Right atrium auricular region (tissue), 2 donors: ENCODE results near the gene MAGI2. TPM values are rescaled to one million over a fixed set of nuclear protein-coding genes. Genes with fewer than 3 reads are reported as not detected.

Experiments
- DNase-seq: peaks from one replicate; pipeline ENCODE4 v3.0.0-alpha.2; 2019; ENCODE audit warnings: low spot score
- H3K27ac ChIP-seq, 2 donors: fragments of 200-600 bp; sonication (generic); 1 replicate in 1 of 2; 2 replicates in 1 of 2; pipeline ENCODE4 v1.5.1; 2016 to 2019
- H3K27me3 ChIP-seq, 2 donors: fragments of 200-600 bp; sonication (generic); one replicate each; pipeline versions ENCODE4 v1.5.1 to v1.6.0; 2017 to 2019
- H3K36me3 ChIP-seq: fragments of 200-600 bp; sonication (generic); one replicate; pipeline ENCODE4 v1.5.1; 2016
- H3K4me1 ChIP-seq, 2 donors: fragments of 200-600 bp; sonication (generic); one replicate each; pipeline versions ENCODE4 v1.5.1 to v1.6.0; 2017 to 2019
- H3K4me3 ChIP-seq, 2 donors: fragments of 200-600 bp; sonication (generic); 1 replicate in 1 of 2; 2 replicates in 1 of 2; pipeline ENCODE4 v1.5.1; 2017 to 2019; ENCODE audit warnings: mild to moderate bottlenecking in 1 of 2, moderate library complexity in 1 of 2
- H3K9me3 ChIP-seq, 2 donors: fragments of 200-600 bp; sonication (generic); one replicate each; pipeline ENCODE4 v1.5.1; 2019
- total RNA-seq, 2 donors: library from RNA; depleted of rRNA; stranded (reverse); fragments of >200 nt; gene quantifications; one replicate each; pipeline ENCODE4 v1.1.0, GENCODE V29; 2016
- TF ChIP-seq, protein P1 (sequence below), 2 donors: fragments of 200-600 bp; sonication (generic); IDR thresholded peaks; one replicate each; pipeline ENCODE4 v1.5.1; 2019; ENCODE audit warnings: antibody characterized with exemption in 2 of 2

Gene MAGI2
- total RNA-seq, 2 donors from 2014 or later, result 5.9 to 6.0 TPM

DNA sequence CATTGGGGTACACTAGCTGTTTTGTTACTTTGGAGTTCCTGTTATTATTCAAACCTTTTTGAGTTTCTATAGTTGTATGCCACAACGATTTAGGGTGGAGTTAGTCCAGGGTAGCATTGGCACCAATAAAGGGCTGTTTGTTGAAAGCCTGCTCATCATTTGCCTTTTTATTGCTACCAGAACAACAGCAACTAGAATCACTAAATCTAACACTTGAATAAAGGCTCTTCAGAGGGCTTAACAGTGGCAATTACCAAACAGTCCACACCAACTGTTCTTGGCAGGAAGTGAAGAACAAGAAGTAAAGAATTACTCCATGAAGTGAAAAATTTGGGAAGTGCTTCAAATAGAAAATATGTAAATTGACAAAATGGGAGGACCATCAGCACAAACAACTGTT is 1033.5 kb downstream of the MAGI2 start:
- Histone ChIP-seq H3K36me3 (no peaks in the 10 kb centered on the region), H3K9me3 (peaks cover 0 to 6% of the 10 kb centered on the region in 2 donors), H3K4me3 (no peak overlapping the region), H3K4me1 (no peaks in the 10 kb centered on the region), H3K27ac (no peak overlapping the region), H3K27me3 (no peaks in the 10 kb centered on the region)
- DNase-seq, result no peak
- TF ChIP-seq, protein P1, sequence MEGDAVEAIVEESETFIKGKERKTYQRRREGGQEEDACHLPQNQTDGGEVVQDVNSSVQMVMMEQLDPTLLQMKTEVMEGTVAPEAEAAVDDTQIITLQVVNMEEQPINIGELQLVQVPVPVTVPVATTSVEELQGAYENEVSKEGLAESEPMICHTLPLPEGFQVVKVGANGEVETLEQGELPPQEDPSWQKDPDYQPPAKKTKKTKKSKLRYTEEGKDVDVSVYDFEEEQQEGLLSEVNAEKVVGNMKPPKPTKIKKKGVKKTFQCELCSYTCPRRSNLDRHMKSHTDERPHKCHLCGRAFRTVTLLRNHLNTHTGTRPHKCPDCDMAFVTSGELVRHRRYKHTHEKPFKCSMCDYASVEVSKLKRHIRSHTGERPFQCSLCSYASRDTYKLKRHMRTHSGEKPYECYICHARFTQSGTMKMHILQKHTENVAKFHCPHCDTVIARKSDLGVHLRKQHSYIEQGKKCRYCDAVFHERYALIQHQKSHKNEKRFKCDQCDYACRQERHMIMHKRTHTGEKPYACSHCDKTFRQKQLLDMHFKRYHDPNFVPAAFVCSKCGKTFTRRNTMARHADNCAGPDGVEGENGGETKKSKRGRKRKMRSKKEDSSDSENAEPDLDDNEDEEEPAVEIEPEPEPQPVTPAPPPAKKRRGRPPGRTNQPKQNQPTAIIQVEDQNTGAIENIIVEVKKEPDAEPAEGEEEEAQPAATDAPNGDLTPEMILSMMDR (IDR thresholded peaks at IDR 0.05), result no peak

DNA sequence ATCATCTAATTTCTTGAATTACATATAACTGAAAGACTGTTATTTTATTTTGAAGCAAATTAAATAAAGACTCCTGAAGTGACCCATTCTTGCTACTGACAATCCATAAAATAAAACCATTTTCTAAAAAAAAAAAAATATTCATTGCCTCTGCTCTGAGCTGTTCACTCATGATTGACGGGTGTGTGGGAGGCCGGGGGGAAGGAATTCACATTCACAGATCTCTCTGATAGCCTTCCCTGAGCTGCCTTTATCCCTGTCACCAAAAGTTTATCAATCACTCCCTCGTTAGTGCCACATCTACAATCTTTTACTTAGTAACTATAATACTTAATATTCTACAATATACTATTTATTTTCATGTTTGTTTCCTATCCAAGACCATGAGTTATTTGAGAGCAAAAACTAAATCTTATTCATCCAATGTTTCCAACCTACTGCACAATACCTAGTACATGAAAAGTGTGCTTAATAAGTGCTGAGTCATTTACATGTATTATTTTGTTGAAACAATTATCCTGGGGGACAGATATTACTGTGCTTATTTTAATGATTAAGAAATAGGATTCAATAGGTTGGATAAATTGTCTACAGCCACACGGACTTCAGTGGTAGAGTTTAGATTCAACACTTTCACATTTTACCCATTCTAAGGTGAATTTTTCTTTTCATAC is 1036.2 kb downstream of the MAGI2 start:
- H3K4me1 ChIP-seq, result no peaks in the 10 kb centered on the region

DNA sequence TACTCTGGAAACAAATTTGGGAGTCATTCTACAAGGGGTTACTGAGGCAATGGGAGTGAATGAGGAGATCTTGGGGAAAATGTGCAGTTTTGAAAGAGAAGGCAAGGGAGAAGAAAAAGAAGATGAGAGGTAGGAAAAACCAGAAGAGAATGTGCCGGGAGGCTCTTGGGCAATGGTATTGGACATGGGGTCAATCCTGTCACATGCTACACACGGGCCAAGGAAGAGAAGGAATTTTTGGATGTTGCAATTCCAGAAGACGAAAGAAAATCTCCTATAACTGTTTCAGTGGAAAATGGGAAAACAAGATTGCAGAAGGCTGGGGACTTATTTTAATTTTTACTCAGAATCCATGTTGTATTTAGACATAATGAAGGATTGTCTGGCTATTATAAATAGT is 1039.9 kb downstream of the MAGI2 start:
- H3K27ac ChIP-seq, result no peak overlapping the region
- H3K4me3 ChIP-seq, result no peak overlapping the region
- H3K9me3 ChIP-seq, result peaks cover 0 to 6% of the 10 kb centered on the region in 2 donors
- TF ChIP-seq, protein P1 (IDR thresholded peaks at IDR 0.05), result no peak
- H3K36me3 ChIP-seq, result no peaks in the 10 kb centered on the region
- no peak for DNase-seq
- H3K27me3 ChIP-seq, result no peaks in the 10 kb centered on the region
- no peaks in the 10 kb centered on the region for H3K4me1 ChIP-seq

More for the DNA sequence above, 1036.2 kb downstream of the MAGI2 start:
- H3K9me3 ChIP-seq, result peaks cover 0 to 6% of the 10 kb centered on the region in 2 donors
- TF ChIP-seq, protein P1 (IDR thresholded peaks at IDR 0.05), result no peak
- DNase-seq, result no peak
- H3K36me3 ChIP-seq, result no peaks in the 10 kb centered on the region
- H3K4me3 ChIP-seq, result no peak overlapping the region
- H3K27ac ChIP-seq, result no peak overlapping the region
- H3K27me3 ChIP-seq, result no peaks in the 10 kb centered on the region

DNA sequence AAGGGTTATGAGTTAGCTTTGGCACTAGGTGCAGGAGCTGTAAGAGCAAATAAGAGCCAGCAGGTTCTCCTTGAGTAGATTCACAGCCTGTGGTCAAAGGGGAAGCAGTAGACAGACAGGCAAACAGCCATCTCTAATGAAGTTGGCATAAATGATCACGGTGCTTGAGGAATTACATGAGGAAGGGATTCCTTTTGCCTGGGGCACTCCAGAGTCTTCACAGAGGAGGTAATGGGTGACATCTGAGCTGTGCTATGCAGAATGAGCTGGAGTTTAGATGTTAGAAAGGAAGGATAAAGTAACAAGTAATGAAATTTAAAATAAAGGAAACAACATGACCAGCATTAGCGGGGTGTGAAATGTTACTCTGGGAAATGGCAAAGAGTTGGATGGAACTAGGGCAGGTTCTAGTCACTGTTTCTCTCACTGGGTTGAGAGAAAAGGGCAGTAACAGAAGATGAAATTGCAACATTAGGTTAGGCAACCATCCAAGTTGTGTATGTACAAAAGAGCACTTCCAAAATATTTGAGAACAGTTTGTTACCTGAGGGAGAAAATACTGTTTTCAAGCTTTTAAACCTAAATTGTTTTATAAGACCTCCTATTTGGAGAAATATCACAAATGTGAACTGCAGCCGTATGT is 1041.1 kb downstream of the MAGI2 start:
- TF ChIP-seq, protein P1 (IDR thresholded peaks at IDR 0.05), result no peak
- H3K4me3 ChIP-seq, result no peak overlapping the region
- H3K4me1 ChIP-seq, result no peaks in the 10 kb centered on the region
- DNase-seq, result no peak
- no peak overlapping the region for H3K27ac ChIP-seq
- no peaks in the 10 kb centered on the region for H3K36me3 ChIP-seq
- peaks cover 0 to 6% of the 10 kb centered on the region in 2 donors for H3K9me3 ChIP-seq
- H3K27me3 ChIP-seq, result no peaks in the 10 kb centered on the region

DNA sequence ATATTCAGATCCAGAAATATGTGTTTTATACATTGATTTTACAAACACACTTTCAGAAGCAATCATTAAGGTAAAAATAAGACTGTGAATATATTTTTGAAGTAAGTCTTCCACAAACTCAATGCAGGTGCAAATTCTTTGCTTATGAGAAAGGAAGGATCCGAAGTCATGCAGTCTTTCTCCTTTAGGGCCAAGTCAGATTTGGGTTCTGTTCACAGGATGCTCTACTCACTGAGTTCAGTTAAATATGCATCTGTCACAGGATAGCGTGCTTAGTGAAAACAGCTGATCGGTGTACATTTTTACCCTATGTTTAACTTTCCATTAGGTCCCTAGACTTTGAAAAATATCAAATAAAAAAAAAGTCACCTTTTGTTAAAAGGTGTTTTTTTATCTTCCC is 1046.4 kb downstream of the MAGI2 start:
- Histone ChIP-seq H3K36me3 (no peaks in the 10 kb centered on the region), H3K27ac (no peak overlapping the region), H3K4me3 (no peak overlapping the region), H3K4me1 (no peaks in the 10 kb centered on the region), H3K27me3 (no peaks in the 10 kb centered on the region), H3K9me3 (peaks cover 0 to 5% of the 10 kb centered on the region in 2 donors)
- TF ChIP-seq, protein P1 (IDR thresholded peaks at IDR 0.05), result no peak
- no peak for DNase-seq
